Smooth muscle cell (in vitro differentiated cells): ENCODE results near the gene ENOSF1. TPM values are rescaled to one million over a fixed set of nuclear protein-coding genes. Genes with fewer than 3 reads are reported as not detected.

ENCODE experiments used
- DNase-seq: peaks from one replicate; lab custom pipeline; 2025; ENCODE audit not compliant: unreplicated experiment; lab: John Stamatoyannopoulos, UW
- H2AFZ ChIP-seq: fragments of 200-600 bp; sonication (generic); 2 replicates; pipeline ENCODE4 v1.6.0; 2016; ENCODE audit warnings: antibody characterized with exemption, low read depth, mild to moderate bottlenecking
- H3F3A ChIP-seq: fragments of 200-600 bp; sonication (generic); 2 replicates; pipeline ENCODE4 v1.6.0; 2017; ENCODE audit warnings: antibody characterized with exemption, low read depth
- H3K27ac ChIP-seq: fragments of 200-600 bp; sonication (generic); 2 replicates; pipeline ENCODE4 v1.5.1; 2016; ENCODE audit warnings: low read depth, mild to moderate bottlenecking
- H3K27me3 ChIP-seq: fragments of 200-600 bp; sonication (generic); 2 replicates; pipeline ENCODE4 v1.6.1; 2016; ENCODE audit warnings: low read depth, mild to moderate bottlenecking
- H3K36me3 ChIP-seq: fragments of 200-600 bp; sonication (generic); 2 replicates; pipeline ENCODE4 v1.5.1; 2016; ENCODE audit warnings: low read depth
- H3K4me1 ChIP-seq: fragments of 200-600 bp; sonication (generic); 2 replicates; pipeline ENCODE4 v1.5.1; 2016; ENCODE audit warnings: low read depth
- H3K4me2 ChIP-seq: fragments of 200-600 bp; sonication (generic); 2 replicates; pipeline ENCODE4 v1.6.0; 2016; ENCODE audit warnings: mild to moderate bottlenecking
- H3K4me3 ChIP-seq: fragments of 200-600 bp; sonication (generic); 2 replicates; pipeline ENCODE4 v1.5.1; 2016; ENCODE audit warnings: mild to moderate bottlenecking
- H3K79me2 ChIP-seq: fragments of 200-600 bp; sonication (generic); 2 replicates; pipeline ENCODE4 v1.6.0; 2016; ENCODE audit warnings: low read depth, mild to moderate bottlenecking
- H3K9ac ChIP-seq: fragments of 200-600 bp; sonication (generic); 2 replicates; pipeline ENCODE4 v1.6.0; 2016; ENCODE audit warnings: low read depth
- H3K9me3 ChIP-seq: fragments of 200-600 bp; sonication (generic); replicated peaks from 2 replicates; pipeline ENCODE4 v1.5.1; 2016; ENCODE audit warnings: low read depth
- H4K20me1 ChIP-seq: fragments of 200-600 bp; sonication (generic); 2 replicates; pipeline ENCODE4 v1.6.0; 2016; ENCODE audit warnings: low read depth
- WGBS: methylation state at CpG from one replicate; pipeline ENCODE4 v1.1.7; 2016; ENCODE audit warnings: low lambda C conversion rate; 5-methylcytosine and 5-hydroxymethylcytosine counted together
- polyA plus RNA-seq: library from polyadenylated mRNA; unstranded; fragments of >200 nt; fragmentation: Nextera tagmentation; extraction: Ambion mirVana; gene quantifications from 2 replicates; pipeline ENCODE4 v1.2.1, GENCODE V29; 2016
- total RNA-seq: library from RNA; depleted of rRNA; stranded (reverse); fragments of >200 nt; gene quantifications from 2 replicates; pipeline ENCODE4 v1.2.3, GENCODE V29; 2014
- TF ChIP-seq, protein P1 (sequence below): fragments of 200-600 bp; sonication (generic); IDR thresholded peaks from 2 replicates; pipeline ENCODE4 v1.5.1; 2017; ENCODE audit warnings: borderline replicate concordance, mild to moderate bottlenecking, antibody characterized with exemption; ENCODE audit not compliant: insufficient read depth, poor library complexity, severe bottlenecking

ENOSF1 gene
- total and polyA plus RNA-seq, 2 experiments from 2014 or later = 6.6 to 12.4 TPM

DNA sequence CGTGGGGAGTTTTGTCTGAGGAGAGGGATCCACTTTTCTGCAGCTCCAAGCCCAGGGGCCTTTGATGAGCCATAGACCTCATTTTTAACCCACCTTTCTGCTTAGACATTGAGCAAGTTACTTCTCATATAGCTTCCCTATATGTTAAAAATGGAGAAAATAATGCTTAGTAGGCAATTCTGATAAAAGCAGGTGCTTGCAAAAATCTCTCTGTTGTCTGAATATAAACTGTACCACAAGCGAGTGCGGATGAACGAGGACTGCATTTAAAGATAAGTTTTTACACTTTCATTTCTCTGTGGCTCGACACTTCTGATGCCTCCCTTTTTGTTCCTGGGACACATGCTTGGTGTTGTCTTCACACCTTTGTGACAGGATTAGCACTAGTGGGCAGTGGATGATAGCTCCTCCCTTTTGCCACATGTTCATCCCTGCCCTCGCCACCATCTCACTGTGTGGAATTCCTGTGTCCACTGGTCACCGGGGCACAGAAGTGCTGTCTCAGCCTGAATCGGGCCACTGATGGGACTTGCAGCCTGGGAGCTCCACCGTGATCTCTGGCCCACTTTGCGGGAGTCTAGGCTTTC is 53.4 kb downstream of the ENOSF1 start:
- H3K79me2 ChIP-seq = peaks cover 11% of the 10 kb centered on the region
- no peaks in the 10 kb centered on the region for H3K4me1 ChIP-seq
- no peaks in the 10 kb centered on the region for H3K36me3 ChIP-seq
- no peaks in the 10 kb centered on the region for H3F3A ChIP-seq
- H3K9me3 ChIP-seq = no peaks in the 10 kb centered on the region
- H3K27ac ChIP-seq = no peak overlapping the region
- 90% methylated on average over 10 of the region's 10 CpGs for whole genome bisulfite sequencing
- H3K27me3 ChIP-seq = no peaks in the 10 kb centered on the region
- peak overlapping the region; percentile 98 for H3K4me2 ChIP-seq
- no peak overlapping the region for H3K9ac ChIP-seq
- no peak for DNase-seq
- no peaks in the 10 kb centered on the region for H4K20me1 ChIP-seq
- H2AFZ ChIP-seq = no peak overlapping the region
- TF ChIP-seq, protein P1, sequence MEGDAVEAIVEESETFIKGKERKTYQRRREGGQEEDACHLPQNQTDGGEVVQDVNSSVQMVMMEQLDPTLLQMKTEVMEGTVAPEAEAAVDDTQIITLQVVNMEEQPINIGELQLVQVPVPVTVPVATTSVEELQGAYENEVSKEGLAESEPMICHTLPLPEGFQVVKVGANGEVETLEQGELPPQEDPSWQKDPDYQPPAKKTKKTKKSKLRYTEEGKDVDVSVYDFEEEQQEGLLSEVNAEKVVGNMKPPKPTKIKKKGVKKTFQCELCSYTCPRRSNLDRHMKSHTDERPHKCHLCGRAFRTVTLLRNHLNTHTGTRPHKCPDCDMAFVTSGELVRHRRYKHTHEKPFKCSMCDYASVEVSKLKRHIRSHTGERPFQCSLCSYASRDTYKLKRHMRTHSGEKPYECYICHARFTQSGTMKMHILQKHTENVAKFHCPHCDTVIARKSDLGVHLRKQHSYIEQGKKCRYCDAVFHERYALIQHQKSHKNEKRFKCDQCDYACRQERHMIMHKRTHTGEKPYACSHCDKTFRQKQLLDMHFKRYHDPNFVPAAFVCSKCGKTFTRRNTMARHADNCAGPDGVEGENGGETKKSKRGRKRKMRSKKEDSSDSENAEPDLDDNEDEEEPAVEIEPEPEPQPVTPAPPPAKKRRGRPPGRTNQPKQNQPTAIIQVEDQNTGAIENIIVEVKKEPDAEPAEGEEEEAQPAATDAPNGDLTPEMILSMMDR = no peak
- H3K4me3 ChIP-seq = peak overlapping the region; percentile 70

DNA sequence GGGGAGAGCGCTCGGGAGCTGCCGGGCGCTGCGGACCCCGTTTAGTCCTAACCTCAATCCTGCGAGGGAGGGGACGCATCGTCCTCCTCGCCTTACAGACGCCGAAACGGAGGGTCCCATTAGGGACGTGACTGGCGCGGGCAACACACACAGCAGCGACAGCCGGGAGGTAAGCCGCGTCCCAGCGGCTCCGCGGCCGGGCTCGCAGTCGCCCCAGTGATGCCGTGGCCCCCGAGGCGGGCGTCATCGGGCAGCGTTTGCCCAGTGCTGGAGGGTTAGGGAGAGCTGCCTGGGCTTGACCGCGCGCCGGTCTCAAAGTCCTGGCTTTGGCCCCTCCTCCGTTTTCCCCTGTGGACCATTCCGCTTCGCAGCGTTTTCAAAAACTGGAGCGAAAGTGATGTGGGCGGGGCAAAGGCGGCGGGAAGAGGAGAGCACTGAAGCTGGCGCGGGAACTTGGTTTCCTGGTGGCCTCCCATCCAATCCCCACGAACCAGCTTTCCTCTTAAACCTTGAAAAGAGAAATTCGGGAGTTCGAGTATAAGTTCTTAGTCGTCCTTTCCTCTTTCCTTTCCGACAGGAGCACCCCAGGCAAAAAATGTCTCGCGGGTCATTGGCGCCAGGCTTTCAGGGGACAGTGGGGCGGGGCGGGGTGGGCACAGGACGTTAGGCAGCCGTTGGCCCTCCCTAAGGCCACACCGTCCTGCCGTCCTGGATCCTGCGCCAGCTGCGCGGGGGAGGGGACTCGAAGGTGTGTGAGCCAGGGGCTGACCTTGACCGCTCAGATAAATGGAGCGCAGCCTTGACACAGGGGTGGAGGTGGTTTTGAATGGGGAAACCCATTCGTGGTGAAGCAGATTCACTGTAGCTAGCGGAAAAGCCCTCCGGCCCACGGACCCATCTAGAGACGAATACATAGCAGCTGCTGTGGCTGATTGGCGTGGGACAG is 54.2 kb downstream of the ENOSF1 start:
- DNase-seq = peak; percentile 61
- H3K36me3 ChIP-seq = no peaks in the 10 kb centered on the region
- no peaks in the 10 kb centered on the region for H3F3A ChIP-seq
- peak overlapping the region; percentile 98 for H3K4me2 ChIP-seq
- H3K27me3 ChIP-seq = no peaks in the 10 kb centered on the region
- peak overlapping the region; percentile 87 for H2AFZ ChIP-seq
- WGBS = 3% methylated on average over 71 of the region's 72 CpGs
- H4K20me1 ChIP-seq = no peaks in the 10 kb centered on the region
- peaks cover 11% of the 10 kb centered on the region for H3K79me2 ChIP-seq
- peak overlapping the region; percentile 4 for H3K27ac ChIP-seq
- no peaks in the 10 kb centered on the region for H3K9me3 ChIP-seq
- peak overlapping the region; percentile 70 for H3K4me3 ChIP-seq
- no peaks in the 10 kb centered on the region for H3K4me1 ChIP-seq
- TF ChIP-seq, protein P1 = no peak
- H3K9ac ChIP-seq = peak overlapping the region; percentile 61

DNA sequence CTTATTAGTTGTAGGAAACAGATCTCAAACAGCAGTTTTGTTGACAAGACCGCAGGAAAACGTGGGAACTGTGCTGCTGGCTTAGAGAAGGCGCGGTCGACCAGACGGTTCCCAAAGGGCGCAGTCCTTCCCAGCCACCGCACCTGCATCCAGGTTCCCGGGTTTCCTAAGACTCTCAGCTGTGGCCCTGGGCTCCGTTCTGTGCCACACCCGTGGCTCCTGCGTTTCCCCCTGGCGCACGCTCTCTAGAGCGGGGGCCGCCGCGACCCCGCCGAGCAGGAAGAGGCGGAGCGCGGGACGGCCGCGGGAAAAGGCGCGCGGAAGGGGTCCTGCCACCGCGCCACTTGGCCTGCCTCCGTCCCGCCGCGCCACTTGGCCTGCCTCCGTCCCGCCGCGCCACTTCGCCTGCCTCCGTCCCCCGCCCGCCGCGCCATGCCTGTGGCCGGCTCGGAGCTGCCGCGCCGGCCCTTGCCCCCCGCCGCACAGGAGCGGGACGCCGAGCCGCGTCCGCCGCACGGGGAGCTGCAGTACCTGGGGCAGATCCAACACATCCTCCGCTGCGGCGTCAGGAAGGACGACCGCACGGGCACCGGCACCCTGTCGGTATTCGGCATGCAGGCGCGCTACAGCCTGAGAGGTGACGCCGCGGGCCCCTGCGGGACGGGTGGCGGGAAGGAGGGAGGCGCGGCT is 55.0 kb downstream of the ENOSF1 start, which contains the start of gene TYMS:
Gene TYMS (plus strand): TSS at position 343 of the 690 bp plus-strand sequence. CDS start 90 bp downstream, at position 433.
- peak; percentile 51 for DNase-seq
- Histone ChIP-seq H3K9ac (peak within 1 kb of the TSS; percentile 61), H4K20me1 (no peaks in the 10 kb centered on the region), H3K4me1 (no peaks in the 10 kb centered on the region), H3K36me3 (no peaks in the 10 kb centered on the region), H2AFZ (peak within 1 kb of the TSS; percentile 87), H3K4me3 (peak within 1 kb of the TSS; percentile 70), H3K4me2 (peak within 1 kb of the TSS; percentile 98), H3F3A (no peaks in the 10 kb centered on the region), H3K27ac (peak within 1 kb of the TSS; percentile 4), H3K9me3 (no peaks in the 10 kb centered on the region), H3K79me2 (peaks cover 11% of the 10 kb centered on the region), H3K27me3 (no peaks in the 10 kb centered on the region)
- TF ChIP-seq, protein P1 = no peak
- WGBS = under 1% methylated on average over 63 of the region's 79 CpGs
